ENCODE results near the gene GANAB.
A peak's percentile ranks its signal among the peaks of the same experiment; 100 is the strongest.

GANAB gene

DNA sequence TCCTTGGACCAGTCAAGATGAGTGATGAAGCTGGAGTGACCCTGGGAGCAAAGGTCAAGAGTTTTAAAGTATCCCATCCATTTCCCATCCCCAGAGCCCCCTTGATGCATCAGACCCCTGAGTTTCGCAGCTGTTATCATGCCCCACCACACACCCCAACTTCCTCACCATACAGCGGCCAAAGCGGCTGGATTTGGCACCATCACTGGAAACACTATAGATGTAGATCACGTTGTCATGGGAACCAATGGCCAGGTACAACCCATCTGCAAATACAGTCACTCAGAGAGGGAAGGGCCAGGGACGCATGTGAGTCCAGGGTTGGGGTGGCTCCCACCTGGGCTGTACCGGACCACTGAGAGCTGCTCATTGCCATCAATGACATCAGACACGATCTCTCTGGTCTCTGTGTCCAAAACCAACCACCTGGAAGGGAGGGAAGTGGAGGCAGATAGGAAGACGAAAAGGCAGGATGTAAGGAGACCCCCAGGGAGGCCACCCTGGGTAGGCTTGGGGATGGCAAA lies 42.6 kb downstream of the GANAB start:
- Histone ChIP-seq H2BK5ac (ENCODE audit: low read depth, low read length, poor library complexity, severe bottlenecking) (no peak overlapping the region), H4K8ac (ENCODE audit: low read length) (no peak overlapping the region), H3K23ac (ENCODE audit: low read length in 2 of 2) (no peak overlapping the region), H2BK15ac (ENCODE audit: low read depth, poor library complexity, severe bottlenecking) (no peak overlapping the region), H2BK12ac (ENCODE audit: low read length in 2 of 2) (no peak overlapping the region), H3K4me3 (ENCODE audit: insufficient read depth in 1 of 2, low read depth in 1 of 2, low read length in 2 of 2) (no peak overlapping the region), H4K91ac (ENCODE audit: low read length) (no peak overlapping the region), H3K36me3 (ENCODE audit: control insufficient read depth in 1 of 2, insufficient read depth in 2 of 2, low read depth in 1 of 2, low read length in 2 of 2) (peaks cover 43 to 60% of the 10 kb centered on the region in 2 experiments), H3K4me1 (ENCODE audit: control insufficient read depth, insufficient read depth, low read depth, low read length) (peaks cover 15% of the 10 kb centered on the region), H3K14ac (ENCODE audit: low read length in 2 of 2) (no peak overlapping the region), H3K27me3 (ENCODE audit: control insufficient read depth in 1 of 2, insufficient read depth in 1 of 2, low read length in 2 of 2) (no peaks in the 10 kb centered on the region), H3K27ac (ENCODE audit: low read length, poor library complexity, severe bottlenecking) (no peak overlapping the region), H3K4ac (ENCODE audit: low read depth in 1 of 2, low read length in 2 of 2) (no peak overlapping the region), H3K9me3 (ENCODE audit: control insufficient read depth, low read length) (no peaks in the 10 kb centered on the region), H2BK120ac (ENCODE audit: low read depth, low read length) (no peak overlapping the region), H3K4me2 (ENCODE audit: low read length, poor library complexity, severe bottlenecking) (no peak overlapping the region), H2AK5ac (ENCODE audit: low read length, severe bottlenecking) (no peak overlapping the region), H3K9ac (ENCODE audit: low read length) (peak overlapping the region; percentile 97), H3K18ac (ENCODE audit: low read depth in 1 of 2, low read length in 2 of 2) (no peak overlapping the region), H3K79me1 (replicated peaks; ENCODE audit: low read length, poor library complexity, severe bottlenecking) (peaks cover 6% of the 10 kb centered on the region), H2AFZ (ENCODE audit: low read depth, low read length) (no peak overlapping the region)
- no peak for DNase-seq
- 93% methylated on average over 8 of the region's 8 CpGs for WGBS

DNA sequence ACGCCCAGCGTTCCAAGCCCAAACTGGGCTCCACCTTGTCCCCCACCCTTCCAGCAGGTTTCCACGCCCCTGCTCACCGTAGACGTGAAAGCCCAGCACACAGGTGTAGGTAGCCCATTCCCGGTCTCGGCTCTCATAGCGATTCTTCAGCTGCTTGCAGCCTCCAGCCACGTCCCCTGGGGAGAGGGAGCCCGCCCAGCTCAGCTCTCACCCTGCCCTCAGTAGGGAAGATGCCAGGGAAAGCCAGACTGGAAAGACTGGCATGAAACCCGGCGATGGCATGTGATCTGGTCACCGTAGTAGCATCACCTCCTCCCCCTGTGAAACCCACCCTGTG lies 43.4 kb downstream of the GANAB start:
- Histone ChIP-seq H2BK120ac (ENCODE audit: low read depth, low read length) (no peak overlapping the region), H2AK5ac (ENCODE audit: low read length, severe bottlenecking) (no peak overlapping the region), H3K4me1 (ENCODE audit: control insufficient read depth, insufficient read depth, low read depth, low read length) (peaks cover 17% of the 10 kb centered on the region), H3K18ac (ENCODE audit: low read depth in 1 of 2, low read length in 2 of 2) (no peak overlapping the region), H4K91ac (ENCODE audit: low read length) (no peak overlapping the region), H3K36me3 (ENCODE audit: control insufficient read depth in 1 of 2, insufficient read depth in 2 of 2, low read depth in 1 of 2, low read length in 2 of 2) (peaks cover 39 to 60% of the 10 kb centered on the region in 2 experiments), H4K8ac (ENCODE audit: low read length) (no peak overlapping the region), H2BK12ac (ENCODE audit: low read length in 2 of 2) (no peak overlapping the region), H3K79me1 (replicated peaks; ENCODE audit: low read length, poor library complexity, severe bottlenecking) (peaks cover 4% of the 10 kb centered on the region), H3K27me3 (ENCODE audit: control insufficient read depth in 1 of 2, insufficient read depth in 1 of 2, low read length in 2 of 2) (no peaks in the 10 kb centered on the region), H3K9ac (ENCODE audit: low read length) (peak overlapping the region; percentile 97), H2BK5ac (ENCODE audit: low read depth, low read length, poor library complexity, severe bottlenecking) (no peak overlapping the region), H3K4me3 (ENCODE audit: insufficient read depth in 1 of 2, low read depth in 1 of 2, low read length in 2 of 2) (peak overlapping the region in 1 of 2 experiments; percentile 93), H2AFZ (ENCODE audit: low read depth, low read length) (no peak overlapping the region), H3K4me2 (ENCODE audit: low read length, poor library complexity, severe bottlenecking) (no peak overlapping the region), H3K23ac (ENCODE audit: low read length in 2 of 2) (no peak overlapping the region), H3K14ac (ENCODE audit: low read length in 2 of 2) (no peak overlapping the region), H3K4ac (ENCODE audit: low read depth in 1 of 2, low read length in 2 of 2) (peak overlapping the region in 1 of 2 experiments; percentile 32), H3K27ac (ENCODE audit: low read length, poor library complexity, severe bottlenecking) (no peak overlapping the region), H2BK15ac (ENCODE audit: low read depth, poor library complexity, severe bottlenecking) (peak overlapping the region; percentile 33), H3K9me3 (ENCODE audit: control insufficient read depth, low read length) (no peaks in the 10 kb centered on the region)
- DNase-seq, result no peak
- WGBS, result 83% methylated on average over 13 of the region's 13 CpGs

DNA sequence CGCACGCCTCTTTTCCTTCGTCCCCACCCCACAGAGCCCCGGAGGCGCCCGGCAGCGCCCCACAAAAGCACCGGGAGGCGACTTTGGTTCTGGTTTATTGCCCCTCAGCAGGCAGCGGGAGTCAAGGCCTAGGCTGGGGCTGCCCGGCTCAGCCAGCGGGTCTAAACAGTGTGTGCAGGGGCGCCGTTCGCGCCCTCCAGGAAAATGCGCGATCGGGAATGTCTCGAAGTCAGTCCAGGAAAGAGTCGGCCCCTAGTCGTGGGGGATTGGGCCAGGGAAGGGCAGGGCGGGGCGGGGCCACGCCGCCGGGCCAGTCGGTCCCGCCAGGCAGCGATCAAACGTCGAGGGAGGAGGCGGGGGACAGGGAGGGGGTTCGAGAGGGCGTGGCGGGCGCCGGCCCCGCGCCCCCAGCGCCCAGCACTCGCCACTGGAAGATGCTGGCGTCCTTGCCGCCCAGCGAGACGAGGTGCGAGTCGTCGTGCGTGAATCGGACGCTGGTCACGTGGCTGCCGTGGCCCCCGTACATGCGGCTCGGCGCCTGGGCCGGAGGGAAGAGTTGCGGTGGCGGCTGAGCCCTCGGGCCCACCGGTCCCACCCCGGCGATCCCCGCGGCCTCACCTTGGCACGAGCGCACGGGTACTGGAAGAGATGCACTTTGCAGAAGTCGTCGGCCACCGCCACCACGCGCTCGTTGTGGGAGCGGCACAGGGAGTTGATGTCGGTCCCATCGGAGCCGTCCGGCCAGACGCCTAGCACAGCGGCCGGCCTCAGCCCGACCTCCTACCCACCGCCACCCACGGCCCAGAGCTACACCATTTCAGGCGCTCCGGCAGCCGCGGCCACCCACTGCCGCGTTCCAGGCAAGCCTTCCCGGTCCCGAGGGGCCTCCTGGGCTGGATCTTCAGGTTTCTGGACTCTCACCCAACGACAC lies 44.0 kb downstream of the GANAB start:
- WGBS, result 16% methylated on average over 85 of the region's 96 CpGs

More for the DNA sequence above, 44.0 kb downstream of the GANAB start:
- Histone ChIP-seq H4K8ac (ENCODE audit: low read length) (peak overlapping the region; percentile 91), H2AK5ac (ENCODE audit: low read length, severe bottlenecking) (no peak overlapping the region), H2BK15ac (ENCODE audit: low read depth, poor library complexity, severe bottlenecking) (peak overlapping the region; percentile 73), H3K9ac (ENCODE audit: low read length) (peak overlapping the region; percentile 97), H4K91ac (ENCODE audit: low read length) (peak overlapping the region; percentile 91), H2BK5ac (ENCODE audit: low read depth, low read length, poor library complexity, severe bottlenecking) (no peak overlapping the region), H3K4me1 (ENCODE audit: control insufficient read depth, insufficient read depth, low read depth, low read length) (peaks cover 17% of the 10 kb centered on the region), H3K23ac (ENCODE audit: low read length in 2 of 2) (no peak overlapping the region), H3K9me3 (ENCODE audit: control insufficient read depth, low read length) (no peaks in the 10 kb centered on the region), H3K4me2 (ENCODE audit: low read length, poor library complexity, severe bottlenecking) (peak overlapping the region; percentile 83), H2AFZ (ENCODE audit: low read depth, low read length) (peak overlapping the region; percentile 55), H3K14ac (ENCODE audit: low read length in 2 of 2) (peak overlapping the region in 1 of 2 experiments; percentile 53), H3K27me3 (ENCODE audit: control insufficient read depth in 1 of 2, insufficient read depth in 1 of 2, low read length in 2 of 2) (no peaks in the 10 kb centered on the region), H3K79me1 (replicated peaks; ENCODE audit: low read length, poor library complexity, severe bottlenecking) (peaks cover 2% of the 10 kb centered on the region), H3K4me3 (ENCODE audit: insufficient read depth in 1 of 2, low read depth in 1 of 2, low read length in 2 of 2) (peak overlapping the region; percentile 52 to 93), H3K27ac (ENCODE audit: low read length, poor library complexity, severe bottlenecking) (peak overlapping the region; percentile 90), H3K36me3 (ENCODE audit: control insufficient read depth in 1 of 2, insufficient read depth in 2 of 2, low read depth in 1 of 2, low read length in 2 of 2) (peaks cover 41 to 60% of the 10 kb centered on the region in 2 experiments), H2BK12ac (ENCODE audit: low read length in 2 of 2) (peak overlapping the region in 1 of 2 experiments; percentile 90), H2BK120ac (ENCODE audit: low read depth, low read length) (peak overlapping the region; percentile 40), H3K4ac (ENCODE audit: low read depth in 1 of 2, low read length in 2 of 2) (peak overlapping the region in 1 of 2 experiments; percentile 82), H3K18ac (ENCODE audit: low read depth in 1 of 2, low read length in 2 of 2) (peak overlapping the region; percentile 88 to 96)
- no peak for DNase-seq
